K562 (cell line): Measurements from ENCODE around the gene GINS1.

Source experiments
- BHLHE40 ChIP-seq: IDR thresholded peaks from 2 replicates; pipeline ENCODE4 v1.6.1; 2011; ENCODE audit warnings: low read length, improper control_type of control experiment
- CTCF ChIP-seq, 3 experiments: IDR thresholded peaks in 2 of 3; conservative IDR thresholded peaks in 1 of 3; 2 replicates each; pipeline ENCODE4 v1.5.1; 2011 to 2012; ENCODE audit warnings: low read length in 3 of 3, mild to moderate bottlenecking in 3 of 3, control low read depth in 2 of 3, improper control_type of control experiment in 1 of 3, inconsistent platforms in 1 of 3, low read depth in 1 of 3, mixed read lengths in 1 of 3, moderate library complexity in 1 of 3; ENCODE audit not compliant: insufficient read depth in 2 of 3
- ETV6 ChIP-seq, 3 experiments: fragments of 150-350 bp in 1 of 3; sonication (generic) in 1 of 3; formaldehyde crosslinking in 1 of 3; IDR thresholded peaks; 2 replicates each; pipeline versions ENCODE4 v1.6.1 to v1.8.0; 2014 to 2022; ENCODE audit warnings: borderline replicate concordance in 2 of 3, low read depth in 2 of 3, antibody characterized with exemption in 1 of 3, low read length in 1 of 3, mild to moderate bottlenecking in 1 of 3, missing genetic modification reagents in 1 of 3
- GTF2B ChIP-seq: IDR thresholded peaks from 2 replicates; pipeline ENCODE4 v1.6.1; 2011; ENCODE audit not compliant: insufficient read length; ENCODE audit errors: extremely low read depth
- RNF2 ChIP-seq: sonication (generic); IDR thresholded peaks from 2 replicates; pipeline ENCODE4 v1.6.1; 2016
- ZNF639 ChIP-seq, 2 experiments: fragments of 200-800 bp in 1 of 2; sonication (Bioruptor generic) in 1 of 2; sonication (generic) in 1 of 2; formaldehyde crosslinking in 1 of 2; IDR thresholded peaks in 1 of 2; conservative IDR thresholded peaks in 1 of 2; 2 replicates each; pipeline versions ENCODE4 v1.5.0 to v1.6.1; 2016 to 2020; ENCODE audit warnings: missing compliant biosample characterization in 1 of 2, missing genetic modification characterization in 1 of 2, missing genetic modification reagents in 1 of 2

- TF ChIP-seq GTF2B (no peak), CTCF (IDR thresholded peaks at IDR 0.05 in 2 of 3, conservative IDR thresholded peaks at IDR 0.05 in 1 of 3; ENCODE audit: insufficient read depth in 2 of 3, low read depth in 1 of 3, low read length in 3 of 3) (no peak), RNF2 (no peak), ZNF639 (CRISPR knock-in tag; conservative IDR thresholded peaks at IDR 0.05 in 1 of 2, IDR thresholded peaks at IDR 0.05 in 1 of 2) (no peak), BHLHE40 (no peak), ETV6 (IDR thresholded peaks at IDR 0.05; ENCODE audit: borderline replicate concordance in 1 of 2, low read depth in 2 of 2, low read length in 1 of 2) (no peak), ETV6 (CRISPR knock-in tag; IDR thresholded peaks at IDR 0.05; ENCODE audit: borderline replicate concordance) (no peak)
Observed at GRCh38 chr20:25496165-25496967, 88.9 kb downstream of the GINS1 start.
